Small intestine (tissue), 7 donors: ENCODE data around the gene GNAS-AS1. TPM values are rescaled to one million over a fixed set of nuclear protein-coding genes. Genes with fewer than 3 reads are reported as not detected.

Experiments
- DNase-seq, 2 donors: peaks; one replicate each; pipeline versions ENCODE4 v3.0.0 to v3.0.0-alpha.2; 2013
- FAIRE-seq: peaks from 2 replicates; lab custom pipeline; 2012; peaks lifted over from hg19 to GRCh38; lab: Jason Lieb, UNC
- H3K27ac ChIP-seq, 3 donors: one replicate each; pipeline ENCODE4 v1.5.1; 2013; ENCODE audit warnings: low read length in 2 of 3, mild to moderate bottlenecking in 2 of 3, control low read depth in 1 of 3, inconsistent platforms in 1 of 3, low read depth in 1 of 3, moderate library complexity in 1 of 3
- H3K27me3 ChIP-seq, 3 donors: one replicate each; pipeline ENCODE4 v1.6.1; 2013; ENCODE audit warnings: low read length in 3 of 3, inconsistent platforms in 1 of 3; ENCODE audit not compliant: control insufficient read depth in 3 of 3, insufficient read depth in 3 of 3
- H3K36me3 ChIP-seq, 3 donors: one replicate each; pipeline ENCODE4 v1.6.1; 2013; ENCODE audit warnings: low read length in 3 of 3, inconsistent platforms in 1 of 3, low read depth in 1 of 3, mild to moderate bottlenecking in 1 of 3, moderate library complexity in 1 of 3; ENCODE audit not compliant: control insufficient read depth in 3 of 3, insufficient read depth in 2 of 3
- H3K4me1 ChIP-seq, 3 donors: one replicate each; pipeline ENCODE4 v1.6.1; 2013; ENCODE audit warnings: low read length in 2 of 3, inconsistent platforms in 1 of 3, low read depth in 1 of 3, mild to moderate bottlenecking in 1 of 3, moderate library complexity in 1 of 3; ENCODE audit not compliant: control insufficient read depth in 3 of 3, insufficient read depth in 2 of 3
- H3K4me3 ChIP-seq, 3 donors: one replicate each; pipeline ENCODE4 v1.5.1; 2013; ENCODE audit warnings: low read length in 3 of 3, control low read depth in 1 of 3, inconsistent platforms in 1 of 3, low read depth in 1 of 3, mild to moderate bottlenecking in 1 of 3, moderate library complexity in 1 of 3
- H3K9me3 ChIP-seq, 2 donors: one replicate each; pipeline ENCODE4 v1.6.1; 2013; ENCODE audit warnings: low read depth in 1 of 2, low read length in 1 of 2; ENCODE audit not compliant: control insufficient read depth in 2 of 2, insufficient read depth in 1 of 2
- WGBS, 3 donors: extraction: QIAGEN DNeasy Blood & Tissue Kit; methylation state at CpG; one replicate each; pipeline ENCODE4 v1.1.7; 2013; 5-methylcytosine and 5-hydroxymethylcytosine counted together
- polyA plus RNA-seq, 4 donors: library from polyadenylated mRNA; stranded (reverse) in 3 of 4; unstranded in 1 of 4; fragments of 200-250 nt in 3 of 4; fragments of 120-200 nt in 1 of 4; gene quantifications; one replicate each; pipeline versions ENCODE4 v1.2.1 to v1.2.3, GENCODE V29; 2013
- donor health status: healthy with polysubstance abuse.
- donor health status: control.
- donor health status: control.
- donor health status: Bipolar disorder and iron deficiency.
- donor health status: healthy.

The GNAS-AS1 gene
- polyA plus RNA-seq, 4 donors, result 0.37 to 0.38 TPM; not detected in 2

DNA sequence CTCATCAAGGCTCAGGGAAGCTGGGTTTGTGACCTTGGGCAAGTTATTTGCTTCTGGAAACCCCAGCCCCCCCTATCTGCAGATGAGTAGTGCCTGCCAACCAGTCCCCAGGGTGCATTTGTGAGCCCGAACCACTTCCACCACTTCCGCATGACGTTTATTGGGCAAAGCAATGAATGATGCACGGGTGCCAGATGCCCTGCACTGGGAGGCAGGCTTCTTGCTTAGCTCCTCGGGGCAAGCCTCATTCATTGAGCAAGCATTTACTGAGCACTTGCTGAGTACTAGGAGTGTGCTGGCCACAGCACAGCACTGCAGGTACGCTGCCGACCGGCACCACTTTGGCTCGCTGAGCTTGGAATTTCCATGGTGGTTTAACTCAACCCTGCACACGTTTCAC is 60.2 kb downstream of the GNAS-AS1 start:
- no peak overlapping the region for H3K4me3 ChIP-seq
- WGBS, 3 donors, result 70 to 71% (median 71%) methylated on average over 10 of the region's 10 CpGs
- peaks cover 0 to 4% (median 2%) of the 10 kb centered on the region in 3 donors for H3K27me3 ChIP-seq
- DNase-seq (no peak), FAIRE-seq (no peak)
- H3K9me3 ChIP-seq, result no peaks in the 10 kb centered on the region
- no peaks in the 10 kb centered on the region for H3K36me3 ChIP-seq
- H3K27ac ChIP-seq, result no peak overlapping the region
- H3K4me1 ChIP-seq, result no peaks in the 10 kb centered on the region

DNA sequence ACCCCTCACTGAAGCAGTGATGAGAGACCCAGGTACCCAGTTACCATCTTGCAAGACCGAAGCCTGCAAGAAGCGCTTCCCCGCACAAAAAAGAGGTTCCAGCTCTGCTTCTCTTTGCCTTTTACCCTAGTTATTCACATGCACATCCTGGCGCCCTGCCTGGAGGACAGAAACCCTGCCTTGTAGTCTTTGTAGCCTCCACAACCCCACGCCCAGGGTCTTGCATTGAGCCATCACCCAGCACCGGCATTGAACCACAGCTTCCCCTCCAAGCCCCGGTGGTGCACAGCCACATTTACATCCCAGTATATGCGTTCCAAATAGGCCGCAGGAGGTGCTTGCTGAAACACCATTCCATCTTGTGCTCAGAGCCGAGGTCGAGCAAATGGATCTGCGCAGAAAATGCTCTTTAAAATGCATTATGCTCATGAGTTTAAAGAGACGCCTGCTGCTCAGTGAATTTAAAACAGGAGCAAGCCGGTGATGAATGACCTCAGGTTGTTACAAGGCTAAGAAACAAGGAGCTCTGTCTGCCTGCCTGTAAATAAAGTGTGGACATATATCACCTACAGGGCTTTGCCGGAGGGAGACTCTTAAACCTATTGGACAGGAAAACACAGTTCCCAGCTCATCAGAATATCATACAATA is 61.7 kb downstream of the GNAS-AS1 start:
- Histone ChIP-seq H3K36me3 (no peaks in the 10 kb centered on the region), H3K27me3 (peaks cover 0 to 2% (median 2%) of the 10 kb centered on the region in 3 donors), H3K4me3 (no peak overlapping the region), H3K9me3 (no peaks in the 10 kb centered on the region), H3K27ac (no peak overlapping the region), H3K4me1 (no peaks in the 10 kb centered on the region)
- DNase-seq, result no peak
- 68 to 79% (median 76%) methylated on average over 15 of the region's 15 CpGs for WGBS, 3 donors
- FAIRE-seq, result no peak

DNA sequence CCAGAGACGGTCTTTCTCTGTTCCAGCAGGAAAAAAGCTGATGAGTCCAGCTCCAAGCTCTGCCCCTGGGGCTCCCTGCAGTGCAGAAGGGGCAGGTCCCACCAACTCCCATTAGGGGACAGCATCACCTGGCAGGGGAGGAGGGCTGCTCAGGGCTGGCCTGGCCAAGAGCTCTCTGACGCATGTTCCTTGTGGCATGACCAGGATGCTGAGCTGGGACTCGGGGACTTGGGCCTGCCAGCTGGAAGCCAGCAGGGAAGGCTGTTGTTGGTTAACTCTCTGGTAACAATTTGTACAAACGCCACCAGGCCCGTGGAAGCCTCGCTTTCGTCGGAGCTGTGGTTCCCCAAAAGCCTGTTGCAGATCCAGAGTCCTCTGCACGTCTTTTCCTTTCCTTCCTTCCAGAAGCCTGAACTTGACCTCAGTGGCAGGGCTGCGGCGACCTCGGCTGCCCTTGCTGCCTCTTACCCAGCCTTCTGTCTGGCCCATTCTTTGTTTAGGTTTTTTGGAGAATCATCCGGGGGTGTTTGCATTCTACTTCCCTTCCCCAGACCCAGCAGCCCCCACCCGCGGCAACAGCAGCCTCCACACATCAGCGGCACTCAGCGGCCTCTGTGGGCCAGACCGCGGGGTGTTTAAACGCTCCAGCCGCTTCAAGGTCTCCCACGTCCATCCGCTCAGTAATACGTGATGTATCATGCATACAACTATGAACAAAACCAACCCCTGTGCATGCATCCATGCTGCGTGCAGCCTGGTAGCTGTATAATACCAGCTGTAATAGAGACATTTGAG is 63.3 kb downstream of the GNAS-AS1 start:
- no peaks in the 10 kb centered on the region for H3K9me3 ChIP-seq
- no peak overlapping the region for H3K27ac ChIP-seq
- H3K4me3 ChIP-seq, result no peak overlapping the region
- H3K4me1 ChIP-seq, result no peaks in the 10 kb centered on the region
- FAIRE-seq (no peak), DNase-seq (no peak)
- WGBS, 3 donors, result 82 to 89% (median 84%) methylated on average over 25 of the region's 25 CpGs
- H3K36me3 ChIP-seq, result no peaks in the 10 kb centered on the region
- H3K27me3 ChIP-seq, result peaks cover 0 to 4% (median 0%) of the 10 kb centered on the region in 3 donors

DNA sequence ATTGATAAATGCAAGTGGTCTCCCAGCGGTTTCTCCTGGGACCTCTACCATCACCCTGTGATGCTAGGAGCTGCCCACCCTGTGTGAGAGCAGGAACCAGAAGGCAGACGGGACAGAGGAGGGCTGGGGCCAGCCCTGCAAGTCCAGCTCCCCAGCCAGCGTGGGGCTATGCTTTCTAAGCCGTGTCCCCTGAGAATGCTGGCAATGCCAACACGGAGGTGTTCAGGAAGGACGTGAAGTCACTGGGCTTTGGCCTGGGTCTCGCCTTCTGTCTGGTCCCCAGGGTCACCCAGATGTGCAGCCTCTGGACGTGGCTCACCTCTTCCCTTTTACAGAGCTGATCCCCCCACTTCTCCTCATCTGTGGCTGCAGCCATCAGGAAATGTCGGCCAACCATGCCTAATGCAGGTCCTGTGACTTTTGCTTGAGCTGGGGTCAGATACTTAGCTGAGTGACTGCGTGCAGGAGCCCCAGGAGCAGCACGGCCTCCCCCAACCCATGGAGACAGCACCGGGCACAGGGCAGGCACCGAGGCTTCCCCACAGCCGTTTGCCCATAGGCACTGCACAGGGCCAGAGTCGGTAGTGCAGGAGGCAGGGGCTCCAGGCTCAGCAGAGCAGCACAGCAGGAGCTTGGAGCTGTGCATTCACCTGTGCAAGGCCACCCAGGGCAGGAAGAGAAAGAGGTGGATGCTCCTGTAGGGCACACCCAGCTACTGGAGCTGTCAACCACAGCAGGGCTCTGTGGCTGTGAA is 66.2 kb downstream of the GNAS-AS1 start:
- Histone ChIP-seq H3K27ac (no peak overlapping the region), H3K27me3 (peaks cover 0 to 7% (median 3%) of the 10 kb centered on the region in 3 donors), H3K36me3 (no peaks in the 10 kb centered on the region), H3K9me3 (no peaks in the 10 kb centered on the region), H3K4me1 (no peaks in the 10 kb centered on the region), H3K4me3 (no peak overlapping the region)
- DNase-seq (no peak), FAIRE-seq (no peak)
- 65 to 73% (median 73%) methylated on average over 15 of the region's 15 CpGs for WGBS, 3 donors

DNA sequence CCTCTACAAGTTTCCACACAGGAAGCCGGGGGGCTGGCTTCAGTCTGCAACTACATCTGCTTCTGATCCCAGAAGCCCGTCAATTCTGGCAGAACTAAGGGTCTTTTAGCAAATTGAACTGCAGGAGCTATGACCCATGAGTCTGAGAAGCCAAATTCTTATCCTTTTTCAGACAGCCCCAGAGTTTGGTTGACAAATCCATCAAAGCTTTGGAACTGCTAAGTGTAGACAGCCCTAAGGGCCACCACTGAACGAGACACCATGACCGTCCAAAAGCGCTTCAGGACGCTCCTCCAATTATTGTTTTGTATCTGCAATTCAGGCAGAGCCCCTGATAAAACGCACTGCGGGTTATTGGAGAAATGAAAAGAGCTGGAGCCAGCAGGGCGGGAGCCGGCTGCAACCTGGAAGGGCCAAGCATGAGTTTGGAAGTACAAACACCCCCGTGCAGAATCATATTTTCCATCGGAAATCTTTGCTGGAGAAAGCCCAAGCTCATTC is 67.1 kb downstream of the GNAS-AS1 start:
- 74 to 88% (median 77%) methylated on average over 12 of the region's 12 CpGs for WGBS, 3 donors
- Histone ChIP-seq H3K9me3 (no peaks in the 10 kb centered on the region), H3K36me3 (no peaks in the 10 kb centered on the region), H3K27me3 (peaks cover 0 to 7% (median 3%) of the 10 kb centered on the region in 3 donors), H3K4me3 (no peak overlapping the region), H3K4me1 (no peaks in the 10 kb centered on the region), H3K27ac (no peak overlapping the region)
- FAIRE-seq, result no peak
- no peak for DNase-seq

DNA sequence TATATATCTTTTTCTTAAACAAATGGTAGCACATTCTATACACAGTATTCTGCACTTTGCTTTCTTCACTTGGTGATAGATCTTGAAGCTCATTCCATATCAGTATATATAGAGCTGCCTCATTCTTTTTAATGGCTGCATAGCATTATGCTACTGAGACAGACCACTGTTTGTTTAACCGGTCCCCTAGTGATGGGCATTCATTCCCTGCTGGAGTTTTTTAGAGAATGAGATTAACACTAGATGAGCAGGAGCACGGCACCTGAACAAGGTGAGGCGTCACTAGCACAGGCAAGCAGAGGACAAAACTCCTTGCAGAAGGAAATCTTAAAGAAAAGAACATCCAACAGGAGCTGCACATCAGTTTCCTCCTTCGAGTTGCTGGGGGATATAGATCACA is 69.6 kb downstream of the GNAS-AS1 start:
- no peak for DNase-seq
- Histone ChIP-seq H3K27me3 (peaks cover 0 to 8% (median 3%) of the 10 kb centered on the region in 3 donors), H3K27ac (no peak overlapping the region), H3K36me3 (no peaks in the 10 kb centered on the region), H3K4me3 (no peak overlapping the region), H3K9me3 (no peaks in the 10 kb centered on the region), H3K4me1 (no peaks in the 10 kb centered on the region)
- 50 to 60% (median 54%) methylated on average over 4 of the region's 4 CpGs for WGBS, 3 donors
- FAIRE-seq, result no peak

DNA sequence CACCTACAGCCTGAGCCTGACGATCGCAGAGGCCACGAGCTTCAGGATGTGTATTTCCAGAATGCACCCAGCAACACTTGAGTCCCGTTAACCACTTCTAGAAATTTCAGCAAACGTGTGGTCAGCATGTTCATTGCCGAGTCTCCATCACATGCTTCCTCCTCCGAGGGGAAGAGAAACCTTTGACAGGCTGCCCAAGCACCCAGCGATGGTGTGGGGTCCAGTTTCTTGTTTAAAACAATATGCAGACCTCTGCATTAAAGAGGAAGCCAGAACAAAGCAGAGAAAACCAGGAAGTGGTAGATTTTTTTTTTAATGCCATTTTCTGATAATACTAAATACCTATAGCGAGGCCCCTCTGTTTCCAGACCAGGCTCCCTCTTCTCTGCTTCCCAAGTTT is 71.9 kb downstream of the GNAS-AS1 start:
- DNase-seq (no peak), FAIRE-seq (no peak)
- H3K9me3 ChIP-seq, result no peaks in the 10 kb centered on the region
- H3K27me3 ChIP-seq, result peaks cover 0 to 8% (median 3%) of the 10 kb centered on the region in 3 donors
- H3K4me1 ChIP-seq, result no peaks in the 10 kb centered on the region
- no peaks in the 10 kb centered on the region for H3K36me3 ChIP-seq
- H3K27ac ChIP-seq, result no peak overlapping the region
- WGBS, 3 donors, result 65 to 72% (median 65%) methylated on average over 9 of the region's 9 CpGs
- H3K4me3 ChIP-seq, result no peak overlapping the region

DNA sequence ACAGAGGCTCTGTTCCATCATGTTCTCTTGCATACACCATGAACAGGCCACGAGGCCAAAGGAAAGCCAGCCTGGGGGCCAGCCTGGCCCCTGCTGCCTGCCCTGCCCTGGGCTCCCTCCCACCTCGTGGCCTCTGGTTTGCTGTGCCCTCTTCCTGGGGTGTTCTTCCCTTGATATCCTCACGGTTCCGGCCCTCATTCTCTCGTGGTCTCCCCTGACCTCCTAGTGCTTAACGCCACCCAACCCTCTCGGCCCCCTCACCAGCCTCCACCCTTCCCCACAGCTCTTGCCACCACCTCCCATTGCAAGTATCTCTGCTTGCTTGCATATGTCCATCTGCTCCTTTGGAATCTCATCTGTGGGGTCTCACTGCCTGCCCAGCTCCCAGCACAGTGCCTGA is 73.0 kb downstream of the GNAS-AS1 start:
- Histone ChIP-seq H3K27ac (no peak overlapping the region), H3K27me3 (peaks cover 0 to 8% (median 0%) of the 10 kb centered on the region in 3 donors), H3K36me3 (no peaks in the 10 kb centered on the region), H3K4me3 (no peak overlapping the region), H3K4me1 (no peaks in the 10 kb centered on the region), H3K9me3 (no peaks in the 10 kb centered on the region)
- WGBS, 3 donors, result 75 to 82% (median 75%) methylated on average over 7 of the region's 7 CpGs
- FAIRE-seq (no peak), DNase-seq (no peak)
